Erythroblast (primary cell): Measurements from ENCODE around the gene RAB43.

Experiments used
- DNase-seq, 2 experiments: peaks; one replicate each; lab custom pipeline; 2025; lab: John Stamatoyannopoulos, UW
- GATA1 ChIP-seq: IDR thresholded peaks from 2 replicates; pipeline ENCODE4 v1.6.1; 2011; ENCODE audit warnings: low read depth, mild to moderate bottlenecking, control low read depth, low read length, moderate library complexity
- POLR2A ChIP-seq: IDR thresholded peaks from 2 replicates; pipeline ENCODE4 v1.6.1; 2011; ENCODE audit warnings: mild to moderate bottlenecking, low read length

The RAB43 gene

DNA sequence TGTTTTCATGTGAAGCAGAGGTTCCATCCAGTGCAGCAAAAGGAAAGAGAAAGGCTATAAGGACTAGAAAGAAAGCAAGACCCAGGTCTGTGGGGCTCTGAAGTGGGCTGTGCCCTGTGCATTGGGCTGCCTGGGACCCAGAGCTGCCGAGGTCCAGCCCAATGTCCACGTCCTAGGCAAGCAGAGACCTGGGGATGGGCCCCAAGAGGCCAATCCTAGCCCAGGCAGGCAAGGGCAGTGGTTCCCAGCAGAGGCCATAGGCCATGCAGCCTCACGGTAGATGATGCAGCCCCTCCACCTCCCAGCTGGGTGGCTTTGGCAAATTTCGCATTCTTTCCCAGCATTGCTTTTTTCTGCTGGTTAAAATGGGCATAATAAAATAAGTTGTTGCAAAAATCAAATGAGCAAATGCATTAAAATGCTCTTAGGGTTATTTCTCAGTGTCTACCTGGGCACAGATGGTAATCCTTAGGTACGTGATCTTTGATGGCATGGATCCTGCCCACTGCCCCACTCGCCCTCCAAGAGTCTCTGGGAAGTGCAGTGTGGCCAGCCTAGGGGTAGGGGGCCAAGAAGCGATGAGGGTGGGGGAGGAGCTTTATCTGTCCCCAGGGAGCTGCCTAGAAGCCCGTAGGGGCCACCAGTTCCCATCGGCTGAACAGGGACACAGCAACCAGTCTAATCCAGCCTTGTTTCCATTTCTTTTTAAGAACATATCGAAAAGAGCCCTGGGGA is 83.3 kb downstream of the RAB43 start:
- TF ChIP-seq POLR2A (no peak), GATA1 (no peak)
- no peak for DNase-seq
